ENCODE data around the gene BHLHE40.
A peak's percentile ranks its signal among the peaks of the same experiment; 100 is the strongest.

Gene BHLHE40

DNA sequence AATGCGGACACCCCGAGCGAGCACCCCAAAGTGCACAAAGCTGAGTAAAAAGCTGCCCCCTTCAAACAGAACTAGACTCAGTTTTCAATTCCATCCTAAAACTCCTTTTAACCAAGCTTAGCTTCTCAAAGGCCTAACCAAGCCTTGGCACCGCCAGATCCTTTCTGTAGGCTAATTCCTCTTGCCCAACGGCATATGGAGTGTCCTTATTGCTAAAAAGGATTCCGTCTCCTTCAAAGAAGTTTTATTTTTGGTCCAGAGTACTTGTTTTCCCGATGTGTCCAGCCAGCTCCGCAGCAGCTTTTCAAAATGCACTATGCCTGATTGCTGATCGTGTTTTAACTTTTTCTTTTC, 5.3 kb downstream of the BHLHE40 start:
- no peak for DNase-seq

DNA sequence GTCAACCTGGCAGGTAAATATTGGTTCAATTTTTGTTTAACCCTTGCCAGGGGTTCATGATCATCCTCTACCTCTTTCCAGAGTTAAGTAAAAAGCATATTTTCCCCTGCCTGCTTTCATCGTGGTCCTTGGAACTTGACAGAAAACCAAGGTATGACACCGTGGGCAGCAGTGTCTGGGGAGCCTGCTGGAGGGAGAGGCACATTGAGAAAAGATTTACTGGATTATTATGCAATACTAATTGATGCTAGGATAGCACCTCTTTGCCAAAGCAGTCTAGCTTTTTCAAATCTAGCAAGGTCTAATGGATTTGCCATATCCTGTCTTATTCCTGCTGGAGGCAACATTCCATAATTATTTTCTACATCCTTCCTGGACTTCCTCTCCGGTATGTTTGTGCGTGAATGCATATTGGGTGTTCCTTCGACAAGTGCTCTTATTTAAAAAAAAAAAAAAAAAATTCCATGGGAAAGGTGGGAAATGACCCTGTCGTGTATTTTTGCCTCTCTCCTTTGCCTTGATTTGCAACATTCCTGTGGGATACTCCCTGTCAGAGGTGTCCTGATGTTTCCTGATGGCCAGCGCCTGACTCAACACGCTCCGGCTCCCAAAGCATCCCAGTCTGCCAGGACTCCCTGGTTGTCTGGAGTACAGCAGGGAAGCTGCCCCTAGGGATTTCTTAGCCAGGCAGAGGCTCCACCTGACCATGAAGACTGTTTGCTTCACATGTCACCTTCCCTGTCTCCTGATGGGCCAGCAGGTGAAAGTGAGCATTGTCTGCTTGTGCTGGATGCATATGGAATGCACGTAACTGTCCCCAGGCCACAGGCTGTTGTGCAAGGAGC, 6.3 kb downstream of the BHLHE40 start:
- DNase-seq: no peak

- DNase-seq: no peak
Measured at GRCh38 chr3:4986175-4986781, 7.0 kb downstream of the BHLHE40 start.

- peak; percentile 85 to 91 for DNase-seq
Measured at GRCh38 chr3:4986782-4987537, 7.7 kb downstream of the BHLHE40 start.

DNA sequence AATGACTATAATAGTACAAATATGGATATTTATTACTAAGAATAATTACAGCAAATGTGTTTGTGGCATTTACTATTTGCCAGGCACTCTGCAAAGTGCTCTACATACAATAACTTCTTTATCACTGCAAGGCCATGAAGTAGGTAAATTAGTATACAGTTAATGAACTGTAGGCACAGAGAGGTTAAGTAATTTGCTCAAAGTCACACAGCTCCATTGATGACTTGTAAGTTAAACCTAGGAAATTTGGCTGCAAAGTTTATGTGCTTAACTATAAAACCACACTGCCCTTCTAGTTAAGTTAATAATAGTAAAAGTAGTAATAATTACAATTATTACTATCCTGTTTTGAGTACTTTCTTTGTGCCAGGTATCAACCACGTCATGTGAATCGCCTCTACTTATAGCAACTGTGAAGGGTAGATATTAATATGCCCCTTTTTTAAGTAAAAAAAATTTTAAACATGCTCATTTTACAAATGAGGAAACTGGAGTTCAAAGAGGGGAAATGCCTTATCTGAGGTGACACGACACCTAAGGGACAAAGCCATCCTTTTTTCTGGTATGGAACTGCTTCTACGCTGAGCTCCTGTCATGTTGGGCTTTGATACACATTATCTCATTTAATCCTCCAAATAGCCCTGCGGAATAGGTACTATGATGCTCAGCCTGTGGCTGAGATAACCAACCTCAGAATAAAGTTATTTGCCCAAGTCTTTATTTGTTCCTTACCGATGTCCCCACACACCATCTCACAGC, 8.5 kb downstream of the BHLHE40 start:
- DNase-seq: no peak

DNA sequence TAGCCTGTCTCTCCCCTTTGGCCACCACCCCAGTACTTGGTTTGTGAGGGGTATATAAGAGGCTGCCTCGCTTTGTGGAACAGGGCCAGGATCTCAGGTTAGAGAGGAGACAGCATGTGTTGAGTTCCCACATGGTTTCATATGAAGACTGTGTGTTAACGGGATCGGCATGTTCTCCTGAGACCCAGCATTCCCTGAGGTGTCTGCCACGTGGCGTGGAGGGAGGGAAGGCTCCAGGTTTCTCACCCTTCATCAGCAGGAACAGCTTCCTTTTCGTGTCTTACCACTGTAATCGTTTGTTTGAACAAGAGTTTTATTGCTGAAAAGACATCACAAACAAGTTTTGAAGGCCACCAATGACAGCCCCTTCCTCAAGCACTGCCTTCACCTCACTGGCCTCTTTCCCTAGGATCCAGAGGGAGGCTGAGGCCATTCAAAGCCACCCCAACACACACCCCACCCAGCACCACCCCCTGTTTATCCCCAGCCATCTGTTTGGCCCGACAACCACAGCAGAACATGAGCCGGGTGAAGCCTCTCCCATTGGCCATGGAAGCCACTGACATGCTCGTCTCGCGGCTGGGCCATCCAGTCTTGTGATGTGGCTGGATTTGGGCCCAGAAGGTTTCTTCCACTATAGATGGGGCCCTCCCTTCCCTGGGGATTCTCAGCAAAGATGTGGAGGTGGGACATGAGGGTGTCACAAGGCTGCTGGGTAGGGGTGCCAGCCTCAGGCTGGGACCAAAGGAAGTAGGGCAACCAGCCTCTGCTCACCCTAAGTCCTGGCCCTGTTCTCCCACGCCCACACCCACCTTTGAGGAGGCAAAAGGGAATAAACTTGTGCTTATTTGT, 10.0 kb downstream of the BHLHE40 start:
- no peak for DNase-seq

DNA sequence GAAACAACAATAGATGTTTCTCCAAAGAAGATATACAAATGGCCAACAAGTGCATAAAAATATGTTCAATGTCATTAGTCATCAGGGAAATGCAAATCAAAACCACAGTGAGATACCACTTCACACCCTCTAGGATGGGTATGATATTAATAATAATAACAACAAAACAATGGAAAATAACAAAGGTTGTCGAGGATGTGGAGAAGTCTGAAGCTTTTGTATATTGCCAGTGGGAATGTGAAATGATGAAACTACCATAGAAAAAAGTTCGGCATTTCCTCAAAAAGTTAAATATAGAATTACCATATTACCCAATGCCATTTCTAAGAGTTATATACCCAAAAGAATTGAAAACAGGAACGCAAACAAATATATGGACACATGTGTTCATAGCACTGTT, 10.8 kb downstream of the BHLHE40 start:
- DNase-seq: no peak

DNA sequence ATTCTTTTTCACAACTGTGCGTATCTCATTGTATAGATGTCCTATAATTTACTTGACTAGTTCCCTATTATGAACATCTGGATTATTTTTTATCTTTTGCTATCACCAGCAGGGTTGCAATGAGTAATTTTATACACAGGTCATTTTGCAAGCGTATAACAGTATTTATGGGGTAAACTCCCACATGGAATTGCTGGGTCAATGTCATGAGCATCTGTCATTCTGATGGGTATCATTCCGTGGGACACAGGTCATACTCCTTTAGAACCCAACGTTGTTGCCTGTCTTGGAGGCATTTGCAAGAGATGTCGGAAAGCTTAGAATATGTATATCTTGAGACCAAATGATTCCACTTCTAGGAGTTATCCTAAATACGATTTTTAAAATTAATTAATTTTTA, 12.9 kb downstream of the BHLHE40 start:
- no peak for DNase-seq

GRCh38 chr3:4993276-4994143, 14.3 kb downstream of the BHLHE40 start:
- no peak for DNase-seq

GRCh38 chr3:4994144-4994730, 15.0 kb downstream of the BHLHE40 start:
- DNase-seq: no peak

GRCh38 chr3:4994823-4995499, 15.7 kb downstream of the BHLHE40 start:
- no peak for DNase-seq

DNA sequence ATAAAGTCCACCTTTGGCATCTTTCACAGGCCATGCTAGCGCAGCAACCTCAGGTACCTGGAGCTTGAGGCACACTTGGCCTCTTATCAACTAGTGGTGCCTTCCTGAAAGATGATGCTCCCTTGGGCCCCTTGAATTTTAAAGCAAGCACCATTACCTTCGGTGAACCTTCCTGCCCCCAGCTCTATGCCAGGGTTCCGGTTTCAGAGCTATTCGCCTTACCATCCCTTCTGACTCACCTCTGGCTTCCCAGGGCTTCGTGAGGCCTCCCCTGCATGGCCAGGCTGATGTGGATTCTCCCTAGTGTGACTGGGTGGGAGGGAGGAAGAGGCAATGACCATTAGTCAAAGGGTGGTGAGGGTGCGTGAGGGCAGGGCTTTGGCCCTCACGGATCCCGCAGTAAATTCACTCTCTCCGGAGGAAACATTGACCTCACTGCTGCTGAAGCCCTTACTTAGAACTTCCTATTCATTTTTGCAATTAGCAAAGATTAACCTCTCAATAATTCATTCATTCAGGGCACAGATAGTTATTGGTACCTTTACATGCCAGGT, 16.3 kb downstream of the BHLHE40 start:
- no peak for DNase-seq

GRCh38 chr3:4996223-4996765, 17.1 kb downstream of the BHLHE40 start:
- no peak for DNase-seq

DNA sequence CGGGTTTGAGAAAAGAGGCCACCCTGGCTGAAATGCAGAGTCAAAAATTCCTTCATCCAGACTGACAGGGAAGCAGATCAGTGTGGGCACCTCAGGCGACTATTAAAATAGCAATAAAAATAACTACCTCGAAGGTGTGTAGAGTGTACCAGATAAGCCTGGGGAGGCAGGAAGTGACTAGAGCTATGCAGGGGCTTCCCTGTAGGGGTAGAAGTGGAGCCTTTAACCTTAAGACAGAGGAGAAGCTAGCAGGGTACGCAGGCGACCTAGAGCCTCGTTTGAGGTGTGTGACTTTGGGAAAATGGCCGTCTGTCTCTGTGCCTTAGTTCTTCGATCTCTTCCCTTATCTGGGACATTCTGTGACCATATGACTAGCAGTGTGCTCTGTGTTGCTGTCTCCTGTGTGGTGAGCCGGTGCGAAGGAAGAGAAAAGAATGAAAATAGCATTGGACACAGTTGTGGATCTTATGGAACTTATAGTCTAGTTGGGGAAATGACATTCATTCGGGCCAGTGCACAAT, 17.6 kb downstream of the BHLHE40 start:
- no peak for DNase-seq

- DNase-seq: no peak
Measured at GRCh38 chr3:4997946-4998345, 18.7 kb downstream of the BHLHE40 start.

DNA sequence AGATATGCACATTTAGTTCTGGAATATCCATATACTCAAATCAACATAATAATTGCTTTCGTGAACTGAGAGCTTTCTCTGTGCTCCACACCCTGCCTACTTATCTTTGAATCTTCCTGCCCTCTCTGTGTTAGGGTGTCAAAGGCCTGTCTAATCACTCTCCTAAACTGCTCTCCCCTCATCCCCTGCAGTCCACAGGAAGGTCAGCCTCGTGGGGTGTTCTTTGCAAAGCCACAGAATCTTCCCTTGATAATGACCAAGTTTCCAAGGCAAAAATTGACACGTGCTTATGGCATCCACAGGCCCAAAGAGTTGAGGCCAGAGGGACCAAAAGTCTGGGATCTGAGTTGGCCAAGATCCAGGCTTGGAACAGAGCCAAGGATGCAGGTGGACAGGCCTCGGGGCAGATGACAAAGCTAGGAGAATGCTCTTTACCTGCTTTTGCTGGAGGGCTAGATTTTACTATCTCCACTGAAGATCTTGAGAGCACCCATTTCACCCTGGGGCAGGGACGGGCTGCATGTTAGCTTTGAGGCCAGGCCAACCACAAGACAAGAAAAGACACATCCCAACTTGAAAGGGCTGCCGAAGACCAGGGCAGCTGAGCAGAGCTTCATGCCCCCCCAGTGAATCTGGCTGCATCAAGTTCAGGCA, 20.4 kb downstream of the BHLHE40 start:
- no peak for DNase-seq

DNA sequence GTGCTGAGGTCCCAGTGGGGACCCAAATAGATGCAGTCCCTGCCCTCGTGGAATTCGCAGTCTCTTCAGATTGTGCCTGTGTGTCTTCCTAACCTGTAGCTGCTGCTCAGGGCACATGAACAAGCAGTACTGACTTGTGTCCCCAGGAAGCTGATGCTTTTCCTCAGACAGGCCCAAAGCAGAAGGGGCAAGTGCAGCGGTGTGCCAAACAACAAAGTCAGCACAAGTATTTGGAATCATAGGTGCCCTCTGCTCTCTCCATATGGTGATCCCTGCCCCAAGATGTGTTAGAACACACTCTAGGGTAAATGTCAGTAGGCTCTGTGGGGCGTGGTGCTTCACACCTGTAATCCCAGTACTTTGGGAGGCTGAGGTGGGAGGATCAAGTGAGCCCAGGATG, 21.9 kb downstream of the BHLHE40 start:
- no peak for DNase-seq

GRCh38 chr3:5001805-5002173, 22.6 kb downstream of the BHLHE40 start:
- DNase-seq: no peak
